NT2/D1 (cell line): ENCODE results near the gene COX6A2.

Source experiments
- SUZ12 ChIP-seq: IDR thresholded peaks from 2 replicates; pipeline ENCODE4 v1.6.1; 2011; ENCODE audit not compliant: insufficient read length, insufficient read depth; ENCODE audit errors: extremely low read depth
- YY1 ChIP-seq: IDR thresholded peaks from 2 replicates; pipeline ENCODE4 v1.6.1; 2011; ENCODE audit not compliant: insufficient read length, insufficient read depth
- ZNF274 ChIP-seq: IDR thresholded peaks from 2 replicates; pipeline ENCODE4 v1.6.1; 2011; ENCODE audit warnings: mild to moderate bottlenecking, low read depth, low read length

DNA sequence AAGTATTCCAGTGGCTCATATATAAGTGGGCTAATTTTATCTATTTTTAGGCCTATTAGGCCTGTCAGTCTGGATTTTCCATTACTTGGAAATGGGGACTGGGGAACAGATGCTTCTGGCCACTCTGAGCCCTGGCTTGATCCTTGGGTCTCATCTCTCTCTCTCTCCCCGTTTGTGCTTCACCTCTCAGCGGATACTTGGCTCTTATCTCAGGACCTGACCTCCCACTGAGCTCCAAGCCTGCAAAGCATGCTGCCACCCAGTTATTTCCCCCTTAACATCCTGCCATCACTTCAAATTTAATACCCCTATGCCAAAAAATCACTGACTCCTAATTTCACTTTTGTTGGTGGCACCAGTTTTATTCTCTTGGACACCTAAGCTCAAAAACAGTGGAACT, 10.3 kb upstream of the COX6A2 start:
- TF ChIP-seq YY1, result no peak
- TF ChIP-seq SUZ12, result no peak
- no peak for TF ChIP-seq ZNF274
